HG02610 (cell line): Measurements from ENCODE around the gene CTPS2.
A peak's percentile ranks its signal among the peaks of the same experiment; 100 is the strongest.
"Not testable (repeated sequence)": the region's sequence is repeated elsewhere in the genome, so short reads cannot be mapped to it uniquely, and the experiment has no call there.

Source experiments
- ATAC-seq: cut with Tn5 transposase; IDR thresholded peaks from one replicate; pipeline ENCODE4 v1.9.1; 2021; ENCODE audit warnings: mild to moderate bottlenecking, moderate library complexity; ENCODE audit not compliant: unreplicated experiment

The CTPS2 gene

DNA sequence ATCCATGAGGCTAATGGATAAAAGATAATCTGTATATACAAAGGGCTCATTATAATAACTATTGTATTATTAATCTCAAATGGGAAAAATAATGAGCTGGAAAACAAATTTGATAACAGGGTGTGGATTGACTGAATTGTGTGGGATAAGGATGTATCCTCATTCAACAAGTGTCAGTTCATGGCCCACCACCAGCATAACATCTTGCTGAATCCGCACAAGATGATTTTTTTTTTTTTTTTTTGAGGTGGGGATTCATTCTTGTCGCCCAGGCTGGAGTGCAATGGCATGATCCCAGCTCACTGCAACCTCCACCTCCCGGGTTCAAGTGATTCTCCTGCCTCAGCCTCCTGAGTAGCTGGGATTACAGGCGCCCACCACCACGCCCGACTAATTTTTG lies 3.2 kb upstream of the CTPS2 start:
- ATAC-seq: not testable (repeated sequence)

DNA sequence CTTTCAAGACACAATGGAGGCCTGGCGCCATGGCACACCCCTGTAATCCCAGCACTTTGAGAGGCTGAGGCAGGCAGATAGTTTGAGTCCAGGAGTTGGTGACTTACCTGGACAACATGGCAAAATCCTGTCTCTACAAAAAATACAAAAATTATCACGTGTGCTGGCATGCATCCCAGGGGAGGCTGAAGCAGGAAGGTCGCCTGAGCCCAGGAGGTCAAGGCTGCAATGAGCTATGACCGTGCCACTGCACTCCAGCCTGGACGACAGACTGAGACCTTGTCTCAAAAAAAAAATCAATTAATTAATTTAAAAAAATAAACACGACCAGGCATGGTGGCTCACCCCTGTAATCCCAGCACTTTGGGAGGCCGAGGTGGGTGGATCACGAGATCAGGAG lies 2.0 kb upstream of the CTPS2 start:
- ATAC-seq: no peak

DNA sequence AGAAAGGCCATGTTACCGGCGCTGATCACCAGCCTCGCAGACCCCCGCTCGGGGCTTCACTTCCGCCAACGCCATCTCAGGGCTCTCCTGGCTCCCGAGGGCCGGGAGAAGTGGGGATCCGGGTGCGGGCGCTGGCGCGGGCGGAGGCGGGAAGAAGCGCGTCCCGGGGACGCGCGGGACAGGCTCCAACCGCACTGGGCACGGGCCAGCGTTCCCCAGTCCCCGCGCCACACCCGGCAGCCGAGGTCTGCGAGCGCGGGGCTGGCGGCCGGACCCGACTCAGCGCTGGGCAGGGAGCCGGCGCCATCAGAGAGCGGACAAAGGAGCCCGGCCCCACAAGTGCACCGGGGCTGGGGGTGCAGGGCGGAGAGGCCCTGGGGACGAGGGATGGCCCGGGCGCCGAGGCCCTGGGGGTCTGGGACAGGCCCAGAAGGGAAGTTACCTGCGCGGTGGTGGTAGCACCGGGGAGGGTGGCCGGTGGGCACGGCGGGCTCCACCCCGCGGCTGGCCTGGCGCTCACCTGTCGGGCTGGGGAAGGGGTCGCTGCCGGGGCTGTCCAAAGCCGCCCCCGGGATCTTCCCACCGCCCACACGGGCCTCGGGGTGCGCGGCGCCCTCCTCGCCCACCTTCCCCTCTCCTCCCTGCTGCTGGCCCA lies 449 bp downstream of the CTPS2 start:
- peak; percentile 27 for ATAC-seq

DNA sequence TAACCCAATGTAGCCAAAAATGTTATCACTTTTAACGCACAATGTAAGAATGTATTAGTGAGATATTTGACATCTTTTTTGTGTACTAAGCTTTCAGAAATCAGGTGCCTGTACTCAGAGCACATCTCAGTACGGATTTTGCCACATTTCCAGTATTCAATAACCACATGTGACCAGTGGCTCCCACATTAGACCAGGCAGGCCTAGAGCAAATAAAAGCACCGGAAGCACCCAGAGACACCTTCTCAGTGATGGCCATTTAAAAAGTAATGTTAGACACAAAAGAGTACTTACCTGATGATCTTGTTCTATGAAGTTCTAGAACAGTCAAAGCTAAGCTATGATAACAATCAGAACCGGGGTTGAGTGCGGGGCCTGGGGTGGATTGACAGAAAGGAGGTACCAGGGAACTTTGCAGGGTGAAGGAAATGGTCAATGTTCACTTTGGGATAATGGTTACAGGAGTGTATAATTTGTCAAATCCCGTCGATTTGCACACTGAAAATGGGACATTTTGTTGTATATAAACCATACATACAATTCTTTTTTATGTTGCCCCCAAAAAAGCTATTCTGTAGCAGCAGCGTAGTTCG lies 1.2 kb downstream of the CTPS2 start:
- ATAC-seq: no peak

DNA sequence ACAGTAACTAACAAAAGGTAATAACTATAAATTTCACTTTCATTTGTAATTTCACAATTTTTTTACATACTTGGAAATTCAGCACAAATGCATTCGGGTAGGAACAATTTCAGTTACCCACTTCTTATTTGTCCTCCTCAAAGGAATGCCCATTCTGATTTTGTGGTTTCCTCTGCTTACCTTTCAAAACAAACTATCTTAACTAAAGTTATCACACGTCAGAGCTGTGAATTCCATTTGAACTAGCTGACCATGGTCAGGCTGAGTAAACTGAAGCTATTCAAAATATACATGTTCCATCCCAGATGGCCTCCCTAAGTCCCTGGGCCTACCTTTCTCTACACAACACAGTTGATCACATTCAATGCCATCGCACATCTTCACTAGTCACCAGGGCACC lies 4.5 kb downstream of the CTPS2 start:
- ATAC-seq: no peak

DNA sequence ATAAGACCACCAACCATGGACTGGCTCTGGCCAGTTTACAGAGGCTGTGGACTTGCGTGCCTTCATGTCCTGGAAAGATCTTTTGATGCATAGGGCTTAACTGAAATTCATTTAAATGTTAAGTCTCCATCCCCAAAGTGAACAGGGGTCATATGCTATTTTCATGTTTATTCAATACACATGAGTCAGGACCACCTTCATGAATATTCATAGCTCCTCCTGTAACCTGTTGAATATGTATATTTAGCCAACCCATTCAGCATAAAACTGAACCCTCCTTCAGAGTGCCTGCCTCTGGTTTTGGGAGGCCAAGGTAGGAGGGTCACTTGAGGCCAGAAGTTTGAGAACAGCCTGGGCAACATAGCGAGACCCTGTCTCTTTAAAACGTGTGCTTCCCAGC lies 7.1 kb downstream of the CTPS2 start:
- ATAC-seq: no peak

DNA sequence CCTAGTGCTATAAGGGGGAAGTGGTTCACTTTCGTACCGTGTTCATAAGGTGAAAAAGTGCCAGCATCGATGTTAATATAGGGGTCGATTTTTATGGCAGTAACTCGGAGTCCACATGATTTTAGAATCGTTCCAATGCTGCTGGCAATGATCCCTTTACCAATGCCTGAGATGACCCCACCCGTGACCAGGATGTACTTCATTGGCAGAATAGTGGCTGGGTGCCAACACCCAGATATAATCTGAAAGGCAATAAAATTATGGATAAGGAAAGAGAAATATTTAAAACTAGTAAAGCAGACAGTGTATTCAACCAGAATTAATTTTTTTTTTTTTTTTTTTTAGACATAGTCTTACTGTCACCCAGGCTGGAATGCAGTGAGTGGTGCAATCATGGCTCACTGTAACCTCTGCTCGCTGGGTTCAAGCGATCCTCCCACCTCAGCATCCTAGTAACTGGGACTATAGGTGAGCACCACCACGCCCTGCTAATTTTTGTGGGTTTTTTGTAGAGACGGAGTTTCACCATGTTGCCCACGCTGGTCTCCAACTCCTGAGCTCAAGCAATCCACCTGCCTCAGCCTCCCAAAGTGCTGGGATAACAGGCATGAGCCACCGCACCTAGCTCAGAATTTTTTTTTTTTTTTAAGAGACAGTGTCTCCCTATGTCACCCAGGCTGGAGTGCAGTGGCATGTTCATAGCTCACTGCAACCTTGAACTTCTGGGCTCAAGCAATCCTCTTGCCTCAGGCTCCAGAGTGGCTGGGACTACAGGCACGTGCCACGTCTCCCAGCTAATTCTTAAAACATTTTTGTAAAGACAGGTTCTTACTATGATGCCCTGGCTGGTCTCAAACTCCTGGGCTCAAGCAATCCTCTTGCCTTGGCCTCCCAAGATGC lies 9.5 kb downstream of the CTPS2 start:
- no peak for ATAC-seq

DNA sequence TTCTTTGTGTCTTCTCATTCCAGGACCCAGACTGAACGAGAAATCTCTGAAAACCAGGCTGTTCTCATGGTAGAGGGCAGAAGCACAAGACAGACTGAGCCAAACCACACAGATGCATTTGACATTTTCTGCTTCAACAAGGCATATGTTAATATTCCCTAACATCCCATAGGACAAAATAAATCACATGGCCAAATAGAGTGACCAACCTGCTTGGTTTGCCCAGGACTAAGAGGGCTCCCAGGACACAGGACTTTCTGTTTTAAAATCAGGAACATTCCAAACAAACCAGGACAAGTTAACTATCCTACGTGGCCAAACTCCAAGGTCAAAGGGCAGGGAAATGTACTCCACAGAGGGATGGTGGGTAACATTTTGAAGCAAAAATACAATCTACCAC lies 11.7 kb downstream of the CTPS2 start:
- ATAC-seq: no peak

DNA sequence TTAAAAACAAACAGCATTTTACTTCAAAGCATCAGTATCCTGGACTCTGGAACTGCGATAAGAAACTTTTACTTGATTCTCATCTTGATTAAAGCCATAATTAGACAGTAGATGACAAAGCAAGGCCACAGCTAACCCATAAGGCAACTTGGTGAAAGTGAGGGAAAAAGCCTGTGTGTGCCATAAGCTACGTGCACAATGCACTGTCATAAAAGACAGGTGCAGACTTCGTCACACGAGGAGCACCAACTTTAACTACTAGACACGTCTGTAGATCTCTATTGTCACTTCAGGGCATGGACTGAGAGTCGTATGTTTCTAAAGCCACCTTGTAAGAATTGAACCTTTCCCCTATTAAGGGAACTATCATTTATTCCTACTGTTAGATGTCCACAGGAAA lies 13.1 kb downstream of the CTPS2 start:
- no peak for ATAC-seq

DNA sequence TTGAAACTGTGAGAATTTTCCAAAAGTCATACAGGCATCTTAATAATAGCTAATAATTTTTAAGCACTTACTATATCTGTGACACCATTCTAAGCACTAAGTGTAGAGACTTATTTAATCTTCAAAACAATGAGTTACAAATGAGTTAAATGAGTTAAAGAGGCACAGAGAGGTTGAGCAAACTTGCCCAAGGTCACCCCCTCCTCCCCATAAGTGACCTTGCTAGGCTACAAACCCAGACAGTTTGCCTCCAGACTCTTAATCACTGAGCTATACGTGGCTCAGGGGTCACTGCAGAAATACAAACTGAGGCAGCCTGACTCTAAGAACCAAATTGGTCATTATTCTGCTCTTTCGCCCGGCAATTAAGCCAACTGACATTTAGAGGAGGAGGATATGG lies 15.5 kb downstream of the CTPS2 start:
- no peak for ATAC-seq

DNA sequence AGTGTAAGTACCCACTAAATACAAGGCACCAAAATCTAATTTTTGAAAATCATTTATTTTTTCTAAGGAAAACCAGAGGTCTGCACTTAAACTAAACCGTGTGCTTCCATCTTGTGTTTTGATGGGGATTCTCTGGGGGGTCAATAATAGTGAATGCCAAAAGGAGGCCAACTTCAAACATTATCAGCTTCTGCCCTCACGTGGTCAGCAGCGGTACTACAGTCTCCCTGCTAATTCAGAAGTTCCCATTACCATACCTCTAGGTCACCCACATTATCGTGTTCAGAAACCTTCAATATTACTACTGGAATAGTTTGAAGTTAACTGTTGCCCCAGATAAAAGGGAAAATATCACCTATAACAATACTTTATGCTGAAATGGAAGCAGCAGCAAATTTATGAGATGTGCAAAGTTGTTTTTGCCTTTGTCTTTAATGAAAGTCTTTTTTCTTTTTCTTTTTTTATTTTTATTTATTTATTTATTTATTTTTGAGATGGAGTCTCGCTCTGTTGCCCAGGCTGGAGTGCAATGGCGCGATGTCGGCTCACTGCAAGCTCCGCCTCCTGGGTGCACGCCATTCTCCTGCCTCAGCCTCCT lies 17.3 kb downstream of the CTPS2 start:
- no peak for ATAC-seq

DNA sequence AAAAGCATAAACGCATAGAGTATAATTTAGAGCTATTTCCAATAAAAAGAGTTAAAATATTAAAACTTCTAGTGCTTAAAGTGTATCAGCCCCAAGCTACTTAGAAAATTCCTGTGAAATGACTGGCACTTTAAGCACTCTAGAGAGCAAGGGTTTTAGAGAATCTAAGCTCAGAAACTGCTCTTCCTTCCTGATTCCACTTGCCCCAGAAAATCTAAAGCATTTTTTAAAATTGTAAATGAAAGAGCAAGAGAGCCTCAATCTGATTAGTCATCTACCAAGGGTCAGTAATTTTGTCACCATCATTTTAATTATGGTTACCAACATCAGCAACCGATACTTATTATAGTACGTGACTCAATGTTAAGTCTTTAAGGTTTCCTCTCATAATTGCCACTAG lies 25.0 kb downstream of the CTPS2 start:
- ATAC-seq: no peak

DNA sequence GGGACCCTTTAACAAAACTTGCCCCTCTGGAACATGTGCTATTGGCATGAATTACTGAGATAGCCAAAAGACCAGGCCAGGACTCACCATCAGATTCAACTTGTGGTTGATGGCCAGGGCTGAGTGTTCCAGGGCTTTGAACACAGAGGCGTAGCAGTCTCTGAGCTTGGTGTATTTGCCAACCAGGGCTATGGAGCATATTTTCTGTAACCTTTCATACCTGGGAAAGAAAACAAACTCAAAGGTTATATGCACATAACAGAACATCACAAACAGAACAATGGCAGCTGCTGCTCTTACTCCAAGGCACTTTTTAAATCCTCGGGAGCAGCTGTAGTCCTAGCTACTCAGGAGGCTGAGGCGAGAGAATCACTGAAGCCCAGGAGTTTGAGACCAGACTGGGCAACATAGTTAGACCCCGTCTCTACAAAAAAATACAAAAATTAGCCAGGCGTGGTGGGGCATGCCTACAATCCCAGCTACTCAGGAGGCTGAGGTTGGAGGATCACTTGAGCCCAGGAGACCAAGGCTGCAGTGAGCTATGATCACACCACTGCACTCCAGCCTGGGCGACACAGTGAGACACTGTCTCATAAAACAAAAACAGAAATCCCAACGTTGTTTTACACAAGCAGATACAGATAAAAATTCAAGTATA lies 29.3 kb downstream of the CTPS2 start:
- no peak for ATAC-seq

DNA sequence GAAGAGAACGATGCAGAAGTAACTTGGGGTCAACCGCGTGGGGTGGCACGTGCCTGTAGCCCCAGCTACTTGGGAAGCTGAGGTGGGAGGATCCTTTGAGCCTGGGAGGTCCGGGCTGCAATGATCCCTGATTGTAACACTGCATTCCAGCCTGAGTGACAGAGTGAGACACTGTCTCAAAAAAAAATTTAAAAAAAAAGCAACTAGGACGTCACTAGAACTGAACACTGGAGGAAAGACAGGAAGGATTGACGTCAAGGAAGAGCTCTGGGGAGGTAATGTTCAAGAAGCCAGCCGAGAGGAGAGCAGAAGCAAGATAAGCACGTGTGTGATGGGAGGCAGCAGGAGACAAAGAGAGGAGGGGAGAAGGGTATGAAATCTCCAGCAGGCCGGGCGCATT lies 33.8 kb downstream of the CTPS2 start:
- no peak for ATAC-seq

DNA sequence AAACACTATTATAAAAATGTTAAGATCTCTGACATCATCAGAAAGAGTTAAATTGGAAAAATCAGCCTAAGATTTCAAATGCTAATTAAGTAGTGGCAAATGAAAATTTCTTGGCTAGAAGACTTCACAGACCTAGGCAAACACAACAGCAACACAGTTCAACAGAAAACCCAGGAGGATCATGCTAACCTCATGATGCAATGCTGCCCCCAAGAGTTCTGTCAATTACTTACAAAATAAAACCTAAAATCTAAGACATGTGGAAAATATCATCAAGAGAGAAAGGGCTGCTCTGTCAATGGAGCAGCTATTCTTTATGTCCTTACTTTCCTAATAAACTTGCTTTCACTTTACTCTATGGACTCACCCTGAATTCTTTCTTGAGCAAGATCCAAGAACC lies 41.5 kb downstream of the CTPS2 start:
- no peak for ATAC-seq

DNA sequence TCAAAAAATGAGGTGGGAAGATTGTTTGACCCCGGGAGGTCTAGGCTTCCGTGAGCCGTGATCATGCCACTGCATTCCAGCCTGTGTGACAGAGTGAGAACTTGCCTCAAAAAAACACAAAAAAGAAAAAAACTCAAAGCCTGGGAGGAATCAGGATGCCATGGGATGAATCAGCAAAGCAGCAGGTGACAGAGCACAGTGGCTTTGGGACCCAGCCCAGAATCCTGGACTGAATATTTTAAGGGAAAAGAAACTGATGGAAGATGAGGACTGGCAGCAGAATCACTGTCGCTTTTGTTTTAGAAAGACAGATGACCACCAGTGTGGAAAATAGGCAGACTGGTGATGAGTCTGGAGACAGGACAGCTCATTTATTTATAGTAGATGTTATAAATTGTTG lies 45.9 kb downstream of the CTPS2 start:
- ATAC-seq: no peak

DNA sequence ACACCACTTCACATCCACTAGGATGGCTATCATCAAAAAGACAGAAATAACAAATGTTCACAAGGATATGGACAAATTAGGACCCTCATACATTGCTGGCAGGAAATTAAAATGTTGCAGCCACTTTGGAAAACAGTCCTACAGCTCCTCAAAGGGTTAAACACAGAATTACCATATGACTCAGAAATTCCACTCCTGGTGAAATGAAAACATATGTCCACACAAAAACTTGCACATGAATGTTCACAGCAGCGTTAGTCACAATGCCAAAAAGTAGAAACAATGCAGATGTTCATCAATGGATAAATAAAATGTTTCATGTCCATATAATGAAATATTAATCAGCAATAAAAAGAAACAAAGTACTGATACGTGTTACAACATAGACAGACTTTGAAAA lies 47.4 kb downstream of the CTPS2 start:
- ATAC-seq: no peak

DNA sequence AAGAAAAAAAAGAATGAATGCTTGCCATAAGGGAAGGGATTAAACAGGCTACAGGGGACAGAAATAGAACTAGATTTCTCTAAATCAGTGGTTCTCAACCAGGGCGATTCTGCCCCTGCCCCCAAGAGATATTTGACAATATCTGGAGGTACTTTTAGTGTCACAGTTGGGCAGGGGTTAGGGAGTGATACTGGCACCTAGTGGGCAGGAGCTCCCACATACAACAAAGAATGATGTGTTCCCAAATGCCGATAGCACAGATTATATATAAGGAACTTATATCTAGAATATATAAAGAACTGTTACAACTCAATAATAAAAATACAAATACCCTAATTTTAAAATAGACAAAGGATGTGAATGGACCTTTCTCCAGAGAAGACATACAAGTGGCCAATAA lies 47.8 kb downstream of the CTPS2 start:
- ATAC-seq: no peak

DNA sequence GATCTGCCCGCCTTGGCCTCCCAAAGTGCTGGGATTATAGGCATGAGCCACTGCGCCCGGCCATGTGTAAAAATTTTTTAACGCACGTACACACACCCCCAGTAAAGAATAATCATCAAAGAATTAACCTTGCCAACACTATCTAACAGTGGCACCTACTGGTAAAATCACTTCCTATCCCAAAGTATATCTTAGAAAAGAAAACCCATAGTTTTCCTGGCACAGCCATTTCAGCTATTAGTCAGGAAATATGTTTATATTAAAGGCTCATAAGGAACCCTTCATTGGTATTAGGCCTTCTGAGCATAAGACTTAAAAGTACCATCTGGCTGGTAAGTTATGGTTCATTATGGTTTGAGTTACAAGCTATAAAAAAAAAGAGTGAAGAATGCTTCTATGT lies 48.4 kb downstream of the CTPS2 start:
- ATAC-seq: no peak

DNA sequence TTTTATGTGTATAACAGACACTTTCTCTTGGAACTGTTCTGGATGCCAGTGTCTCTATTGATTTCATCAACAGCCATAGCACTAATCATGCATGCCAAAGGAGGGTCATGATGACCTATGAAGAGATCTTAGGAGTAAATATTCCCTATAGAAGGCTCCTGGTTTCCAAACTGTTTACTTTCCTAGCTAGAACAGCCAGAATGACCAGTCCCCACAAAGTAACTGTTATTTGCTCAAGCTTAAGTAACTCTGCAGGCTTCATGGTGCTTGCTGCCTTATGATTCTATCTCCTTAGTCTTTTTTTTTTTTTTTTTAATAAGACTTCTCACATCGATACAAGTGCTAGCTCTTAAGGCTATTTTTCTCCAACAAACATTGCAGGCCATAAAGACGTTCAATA lies 50.1 kb downstream of the CTPS2 start:
- no peak for ATAC-seq

DNA sequence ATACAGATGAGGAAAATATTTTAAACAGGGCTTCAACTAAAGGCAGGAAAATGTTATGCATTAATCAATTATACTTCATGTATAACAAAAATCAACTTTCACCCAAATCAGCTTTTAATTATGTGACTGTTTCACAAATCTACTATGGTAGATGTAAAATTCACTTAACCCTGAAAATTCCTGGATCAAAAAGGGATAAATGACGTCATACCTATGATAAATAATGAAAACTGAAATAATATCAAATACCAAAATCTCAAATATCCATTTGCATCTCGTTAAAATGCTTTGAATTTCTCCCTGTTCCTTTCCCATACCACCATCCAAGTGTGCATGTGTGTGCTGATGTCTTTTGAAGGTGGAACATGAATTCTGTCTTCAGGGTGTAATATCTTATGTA lies 51.0 kb downstream of the CTPS2 start:
- ATAC-seq: no peak
